Measurements from ENCODE around the gene TMEM87A.

Gene TMEM87A

DNA sequence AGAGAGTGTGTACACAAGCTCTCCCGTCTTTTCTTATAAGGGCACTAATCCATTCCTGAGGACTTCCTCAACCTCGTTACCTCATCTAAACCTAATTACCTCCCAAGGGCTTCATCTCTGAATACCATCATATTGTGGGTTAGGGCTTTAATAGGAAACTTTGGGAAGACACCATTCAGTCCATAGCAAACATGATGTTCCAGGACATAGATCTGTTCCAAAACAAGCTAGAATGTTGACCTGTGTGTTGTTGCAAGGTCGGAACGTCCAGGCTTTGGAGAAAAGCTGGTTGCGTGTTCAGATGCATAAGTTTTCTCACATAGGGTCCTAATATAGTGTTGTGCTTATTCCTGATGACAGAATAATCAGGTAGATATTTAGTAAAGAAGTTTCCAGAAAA, 9.7 kb upstream of the TMEM87A start:
- no peak overlapping the region for H3K4me3 ChIP-seq (ENCODE audit: low read length)
- no peak for TF ChIP-seq ZNF274 (IDR thresholded peaks at IDR 0.05; ENCODE audit: low read depth, low read length)

DNA sequence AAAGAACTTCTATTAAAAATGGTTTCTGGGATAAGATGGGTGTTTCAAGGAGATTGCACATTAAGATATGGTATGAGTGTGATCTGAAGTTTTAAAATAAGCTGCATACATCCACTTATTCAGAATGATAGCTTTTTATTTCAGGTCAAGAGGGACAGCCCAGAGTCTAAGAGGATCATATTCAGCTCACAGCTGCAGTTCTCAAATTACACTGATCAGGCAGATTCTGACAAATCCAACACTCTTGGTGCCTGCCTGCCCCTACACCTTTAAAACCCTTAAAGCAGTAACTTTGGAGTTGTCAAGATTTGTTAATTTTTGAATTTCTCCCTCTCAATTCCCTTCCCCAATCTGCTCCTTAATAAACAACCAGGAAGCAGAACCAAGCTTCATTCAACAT, 9.1 kb upstream of the TMEM87A start:
- no peak overlapping the region for H3K4me3 ChIP-seq (ENCODE audit: low read length)
- no peak for TF ChIP-seq ZNF274 (IDR thresholded peaks at IDR 0.05; ENCODE audit: low read depth, low read length)

DNA sequence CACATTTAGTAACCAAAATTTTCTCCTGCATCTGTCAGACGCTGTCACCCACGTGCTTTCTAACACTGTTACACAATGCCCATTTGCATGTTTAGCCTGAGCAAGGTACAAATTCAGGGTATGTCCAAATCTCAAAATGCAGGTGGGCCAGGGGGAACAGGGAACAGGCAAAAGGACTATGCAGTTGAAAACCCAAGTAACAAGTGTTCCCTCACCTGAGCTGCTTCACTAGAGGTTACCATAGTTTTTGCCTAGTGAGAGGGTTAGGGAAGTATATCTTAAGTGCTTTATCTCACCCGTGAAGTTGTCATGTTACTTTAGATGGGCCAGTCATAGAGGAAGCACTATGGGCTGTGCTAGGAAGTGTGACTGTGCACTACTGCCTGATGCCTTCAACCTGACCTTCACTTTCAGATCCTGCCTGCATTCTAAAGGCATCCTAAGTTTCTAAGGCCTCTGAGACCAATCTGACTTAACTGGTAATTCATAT, 6.0 kb upstream of the TMEM87A start:
- H3K4me3 ChIP-seq (ENCODE audit: low read length): no peak overlapping the region
- TF ChIP-seq ZNF274 (IDR thresholded peaks at IDR 0.05; ENCODE audit: low read depth, low read length): no peak

DNA sequence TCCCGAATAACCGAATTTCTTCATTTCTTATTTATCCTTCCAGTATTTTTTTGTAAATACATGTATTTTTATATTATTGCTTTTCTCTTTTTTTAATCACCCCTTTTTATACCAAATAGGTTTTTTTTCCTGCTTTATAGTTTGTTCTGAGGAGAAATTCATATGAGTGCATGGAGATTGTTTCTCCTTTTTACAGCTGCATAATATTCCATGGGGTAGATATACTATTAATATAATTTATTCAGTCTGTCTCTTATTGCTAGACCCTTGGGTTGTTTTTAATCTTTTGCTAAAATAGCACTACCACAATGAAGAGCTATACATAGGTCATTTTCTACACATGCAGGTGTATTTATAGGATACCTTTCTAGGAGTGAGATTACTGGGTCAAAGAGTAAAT, 3.5 kb upstream of the TMEM87A start:
- H3K4me3 ChIP-seq (ENCODE audit: low read length): no peak overlapping the region
- no peak for TF ChIP-seq ZNF274 (IDR thresholded peaks at IDR 0.05; ENCODE audit: low read depth, low read length)

DNA sequence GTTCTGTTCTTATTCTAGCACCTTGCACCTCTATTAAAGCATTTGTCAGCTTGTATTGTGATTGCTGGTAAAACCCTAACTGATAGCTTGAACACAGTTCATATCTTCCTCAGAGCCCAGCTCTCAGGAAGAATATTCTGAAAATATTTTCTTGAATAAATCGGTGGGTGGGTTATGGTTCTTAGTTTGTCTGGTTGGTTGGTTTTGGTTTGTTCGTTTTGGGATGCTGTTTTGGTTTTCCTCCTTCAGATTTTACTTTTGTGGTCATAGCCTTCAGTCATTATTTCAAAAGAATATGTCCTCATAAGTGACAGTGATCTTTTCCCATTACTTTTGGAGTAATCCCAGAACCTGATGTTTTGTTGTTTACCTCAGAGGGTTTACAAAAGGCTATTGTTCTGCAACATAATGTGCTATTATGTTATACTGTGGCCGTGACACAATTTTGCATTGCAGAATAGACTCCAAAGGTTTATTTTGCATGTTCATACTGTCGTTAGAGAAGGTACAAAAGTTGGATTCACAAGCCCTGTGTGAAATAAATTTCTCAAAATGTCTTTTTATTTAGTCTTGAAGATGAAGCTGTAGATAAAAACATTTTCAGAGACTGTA, 2.7 kb upstream of the TMEM87A start:
- no peak for TF ChIP-seq ZNF274 (IDR thresholded peaks at IDR 0.05; ENCODE audit: low read depth, low read length)
- no peak overlapping the region; the same call in 1 of the 2 replicates for H3K4me3 ChIP-seq (ENCODE audit: low read length)

DNA sequence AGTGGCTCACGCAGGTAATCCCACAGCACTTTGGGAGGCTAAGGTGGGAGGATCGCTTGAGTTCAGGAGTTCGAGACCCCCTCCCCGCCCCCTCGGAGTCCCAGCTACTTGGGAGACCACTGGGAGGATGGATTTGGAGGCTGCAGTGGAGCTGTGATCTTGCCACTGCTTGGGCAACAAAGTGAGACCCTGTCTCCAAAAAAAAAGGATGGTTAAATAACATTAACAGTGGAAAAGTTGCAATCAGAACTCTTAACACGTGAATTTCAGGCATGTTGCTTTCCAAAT, 1.4 kb upstream of the TMEM87A start:
- no peak for TF ChIP-seq ZNF274 (IDR thresholded peaks at IDR 0.05; ENCODE audit: low read depth, low read length)
- H3K4me3 ChIP-seq (ENCODE audit: low read length): peak overlapping the region; percentile 82

DNA sequence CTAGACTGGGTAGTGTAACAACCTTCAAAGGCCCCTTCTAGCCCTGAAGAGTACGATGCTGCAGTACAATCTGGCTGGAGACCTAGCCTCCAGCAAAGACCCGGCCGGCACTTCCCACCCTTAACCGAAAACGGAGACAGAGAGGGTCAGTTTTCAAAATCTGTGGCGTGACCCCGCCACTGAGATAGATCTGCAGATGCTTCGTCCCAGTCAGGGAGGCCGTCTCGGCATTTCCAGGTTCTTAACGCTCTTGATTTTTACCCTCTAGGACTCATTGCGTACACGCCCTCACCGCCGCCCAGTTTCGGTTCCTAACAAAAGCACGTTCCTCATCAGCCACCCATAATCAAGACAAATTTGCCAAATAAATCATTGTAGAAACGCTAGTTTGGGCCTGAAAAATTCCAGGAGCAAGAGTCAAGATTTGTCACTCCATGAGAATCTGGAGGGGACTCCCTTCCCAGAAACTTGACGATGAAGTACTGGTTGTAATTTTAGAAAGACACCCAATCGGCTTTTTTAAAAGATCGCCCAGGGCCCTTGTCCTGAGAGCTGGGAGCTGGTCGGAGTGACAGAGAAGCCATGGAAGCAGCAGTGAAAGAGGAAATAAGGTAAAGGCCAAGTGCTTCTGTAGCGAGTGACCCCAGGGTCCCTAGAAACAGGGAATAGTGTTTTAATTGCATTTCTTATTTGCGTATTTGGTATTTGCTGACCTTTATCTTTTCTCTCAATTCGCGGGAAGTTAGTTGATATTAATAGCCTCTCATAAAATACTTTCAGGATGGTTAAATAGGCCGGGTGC, 868 bp upstream of the TMEM87A start:
- H3K4me3 ChIP-seq (ENCODE audit: low read length): peak overlapping the region; percentile 82
- TF ChIP-seq ZNF274 (IDR thresholded peaks at IDR 0.05; ENCODE audit: low read depth, low read length): no peak

DNA sequence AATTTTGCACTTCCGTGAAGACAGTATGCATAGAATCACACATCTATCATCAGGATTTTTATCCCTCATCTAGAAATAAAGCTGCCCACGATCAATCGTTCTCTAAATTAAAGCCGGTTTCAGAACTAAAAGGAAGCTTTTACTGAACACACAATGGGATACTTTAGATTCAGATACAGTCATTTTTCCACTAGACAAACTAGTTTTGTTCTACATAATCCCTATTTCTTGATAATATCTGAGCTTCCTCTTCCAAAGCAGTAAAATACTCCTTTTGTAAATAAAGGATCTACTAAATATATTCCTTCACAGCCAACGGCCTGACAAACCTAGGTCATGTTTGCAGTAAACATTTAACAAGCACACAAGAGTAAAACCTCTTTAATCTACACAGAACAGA, 2.2 kb downstream of the TMEM87A start:
- no peak overlapping the region for H3K4me3 ChIP-seq (ENCODE audit: low read length)
- no peak for TF ChIP-seq ZNF274 (IDR thresholded peaks at IDR 0.05; ENCODE audit: low read depth, low read length)

DNA sequence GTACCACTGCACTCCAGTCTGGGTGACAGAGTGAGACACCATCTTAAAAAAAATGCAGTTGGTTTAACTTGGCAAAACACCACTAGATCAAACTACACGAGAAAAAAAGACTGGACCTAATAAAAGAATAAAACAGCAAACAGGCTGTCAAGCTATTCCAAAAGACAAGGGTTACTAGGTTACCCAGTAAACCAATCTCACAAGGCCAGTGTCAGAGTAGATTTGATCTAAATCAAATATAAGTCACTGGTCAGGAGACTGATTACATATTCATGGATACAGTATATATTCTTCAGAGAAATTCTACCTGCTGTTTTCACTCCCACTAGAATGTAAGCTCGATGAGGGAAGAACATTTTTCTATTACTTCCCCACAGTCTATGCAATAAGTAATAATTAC, 2.7 kb downstream of the TMEM87A start:
- TF ChIP-seq ZNF274 (IDR thresholded peaks at IDR 0.05; ENCODE audit: low read depth, low read length): no peak
- no peak overlapping the region for H3K4me3 ChIP-seq (ENCODE audit: low read length)

DNA sequence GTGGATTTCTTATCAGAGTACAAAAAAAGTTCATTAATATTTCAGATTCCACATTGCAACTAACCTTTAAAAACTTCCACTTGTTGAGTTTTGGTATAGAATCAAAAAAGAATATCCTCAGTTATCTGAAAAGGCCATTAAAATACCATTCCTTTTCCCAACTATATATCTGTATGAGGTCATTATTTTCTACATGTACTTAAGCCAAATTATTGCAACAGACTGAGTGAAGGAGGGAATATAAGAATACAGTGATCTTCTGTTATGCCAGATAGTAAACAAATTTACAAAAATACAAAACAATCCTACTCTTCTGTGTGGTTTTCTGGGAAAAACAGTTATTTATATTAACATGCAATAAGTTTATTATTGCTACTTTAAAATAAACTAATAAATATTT, 5.9 kb downstream of the TMEM87A start:
- no peak for TF ChIP-seq ZNF274 (IDR thresholded peaks at IDR 0.05; ENCODE audit: low read depth, low read length)
- no peak overlapping the region for H3K4me3 ChIP-seq (ENCODE audit: low read length)

DNA sequence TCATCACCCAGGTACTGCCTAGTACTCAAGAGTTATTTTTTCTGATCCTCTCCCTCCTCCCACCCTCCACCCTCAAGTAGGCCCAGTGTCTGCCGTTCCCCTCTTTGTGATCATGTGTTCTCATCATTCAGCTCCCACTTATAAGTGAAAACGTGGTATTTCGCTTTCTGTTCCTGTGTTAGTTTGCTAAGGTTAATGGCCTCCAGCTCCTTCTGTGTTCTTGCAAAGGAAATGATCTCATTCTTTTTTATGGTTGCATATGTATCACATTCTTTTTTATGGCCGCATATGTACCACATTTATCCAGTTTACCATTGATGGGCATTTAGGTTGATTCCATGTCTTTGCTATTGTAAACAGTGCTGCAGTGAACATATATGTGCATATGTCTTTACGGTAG, 8.4 kb downstream of the TMEM87A start:
- no peak for TF ChIP-seq ZNF274 (IDR thresholded peaks at IDR 0.05; ENCODE audit: low read depth, low read length)
- H3K4me3 ChIP-seq (ENCODE audit: low read length): no peak overlapping the region

DNA sequence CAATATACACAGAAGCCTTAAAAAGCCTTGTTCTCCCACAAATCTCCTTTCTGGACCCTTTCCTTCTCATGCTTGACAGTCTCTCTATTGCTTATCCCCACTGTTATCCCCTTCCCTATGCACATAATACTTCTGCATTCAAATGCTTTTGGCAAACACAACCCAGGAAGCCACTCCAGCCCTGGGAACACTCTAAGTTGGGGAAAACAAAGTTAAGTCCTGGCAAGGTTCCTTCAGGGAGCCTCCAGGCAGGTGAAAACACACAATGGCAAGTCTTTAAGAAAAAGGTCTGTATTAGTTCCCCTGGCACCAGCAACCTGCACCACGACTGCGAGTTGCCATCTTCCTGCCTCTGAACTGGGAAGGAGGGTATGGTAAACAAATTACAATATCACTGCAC, 19.9 kb downstream of the TMEM87A start:
- TF ChIP-seq ZNF274 (IDR thresholded peaks at IDR 0.05; ENCODE audit: low read depth, low read length): no peak
- no peak overlapping the region for H3K4me3 ChIP-seq (ENCODE audit: low read length)

DNA sequence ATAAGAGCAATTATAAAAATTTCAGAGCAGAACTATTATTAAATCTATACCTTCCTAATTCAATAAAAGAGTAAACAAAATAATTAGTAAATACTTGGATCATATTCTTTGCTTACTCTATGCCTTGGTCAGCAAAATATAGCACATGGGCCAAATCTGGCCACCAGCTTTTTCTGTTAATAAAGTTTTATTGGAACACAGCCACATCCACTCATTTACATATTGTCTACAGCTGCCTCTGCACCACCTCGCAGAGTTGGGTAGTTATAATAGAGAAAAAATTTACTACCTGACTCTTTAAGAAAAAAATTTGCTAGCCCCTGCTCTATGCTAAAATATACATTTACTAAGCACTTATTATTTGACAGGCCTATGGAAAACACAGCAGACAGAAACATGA, 32.4 kb downstream of the TMEM87A start:
- H3K4me3 ChIP-seq (ENCODE audit: low read length): no peak overlapping the region
- TF ChIP-seq ZNF274 (IDR thresholded peaks at IDR 0.05; ENCODE audit: low read depth, low read length): no peak

DNA sequence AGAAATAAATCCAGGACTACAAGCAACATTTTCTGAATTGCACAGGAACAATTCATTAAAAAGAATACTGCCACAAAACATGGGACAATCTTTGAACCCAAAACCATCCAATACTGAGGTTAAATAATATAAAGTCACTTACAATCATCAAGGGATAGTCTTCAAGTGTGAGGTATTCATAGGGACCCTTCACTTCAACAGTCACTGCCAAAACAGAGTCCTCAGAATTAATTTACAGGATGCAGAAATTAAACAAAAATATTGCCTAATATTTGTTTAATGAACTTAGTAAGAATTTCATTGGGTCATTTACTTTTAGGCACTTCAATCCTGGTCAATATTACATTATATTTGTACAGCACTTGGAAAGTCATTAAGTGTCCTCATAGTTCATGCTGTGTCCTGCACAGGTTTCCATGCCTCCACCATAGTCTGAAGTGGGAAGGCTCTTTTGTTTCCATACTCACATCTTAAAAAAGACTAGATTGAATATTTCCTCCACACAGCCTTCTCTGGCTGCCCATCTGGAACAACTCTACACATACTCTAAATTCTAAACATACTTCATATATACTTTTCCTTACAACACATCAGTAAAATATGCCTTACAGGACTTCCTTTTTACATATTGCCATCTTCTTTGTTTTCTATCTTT, 33.6 kb downstream of the TMEM87A start:
- no peak overlapping the region for H3K4me3 ChIP-seq (ENCODE audit: low read length)

DNA sequence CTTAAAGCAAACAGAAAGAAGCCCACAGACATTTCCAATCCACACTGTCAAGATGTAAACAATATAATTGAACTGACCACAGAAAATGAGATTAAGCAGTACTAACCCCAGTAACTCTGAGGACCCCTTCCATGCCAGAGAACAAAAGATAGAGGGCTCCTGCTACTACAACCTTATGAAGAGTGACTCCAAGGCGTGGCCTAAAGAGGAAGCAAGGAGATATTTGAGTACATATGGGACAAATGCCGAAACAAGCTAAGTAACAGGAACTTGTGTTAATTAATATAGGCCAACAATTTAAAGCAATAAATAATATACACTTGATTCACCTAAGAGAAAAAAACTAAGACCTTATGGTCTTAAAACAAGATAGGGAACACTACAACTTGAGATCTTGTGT, 40.1 kb downstream of the TMEM87A start:
- no peak for TF ChIP-seq ZNF274 (IDR thresholded peaks at IDR 0.05; ENCODE audit: low read depth, low read length)
- H3K4me3 ChIP-seq (ENCODE audit: low read length): no peak overlapping the region

More for the DNA sequence above, 33.6 kb downstream of the TMEM87A start:
- TF ChIP-seq ZNF274 (IDR thresholded peaks at IDR 0.05; ENCODE audit: low read depth, low read length): no peak

Data from GM08714 (cell line).